Stomach (tissue), 4 donors: ENCODE results near the gene ATP13A3.

Experiments
- POLR2A ChIP-seq, 4 donors: fragments of 450-650 bp; IDR thresholded peaks; one replicate each; pipeline ENCODE4 v1.6.1; 2016; ENCODE audit warnings: antibody characterized with exemption in 4 of 4, control low read depth in 2 of 4, mild to moderate bottlenecking in 1 of 4, moderate library complexity in 1 of 4
- POLR2AphosphoS5 ChIP-seq, 3 donors: sonication (generic); formaldehyde crosslinking; IDR thresholded peaks; one replicate each; pipeline ENCODE4 v1.6.1; 2016; ENCODE audit warnings: antibody characterized with exemption in 3 of 3
- TF ChIP-seq, protein P1 (sequence below), 7 experiments: fragments of 450-650 bp in 4 of 7; fragments of 200-600 bp in 3 of 7; sonication (generic) in 3 of 7; IDR thresholded peaks; one replicate each; pipeline ENCODE4 v1.5.1; 2016 to 2019; ENCODE audit warnings: antibody characterized with exemption in 7 of 7, control low read depth in 2 of 7, mild to moderate bottlenecking in 1 of 7

DNA sequence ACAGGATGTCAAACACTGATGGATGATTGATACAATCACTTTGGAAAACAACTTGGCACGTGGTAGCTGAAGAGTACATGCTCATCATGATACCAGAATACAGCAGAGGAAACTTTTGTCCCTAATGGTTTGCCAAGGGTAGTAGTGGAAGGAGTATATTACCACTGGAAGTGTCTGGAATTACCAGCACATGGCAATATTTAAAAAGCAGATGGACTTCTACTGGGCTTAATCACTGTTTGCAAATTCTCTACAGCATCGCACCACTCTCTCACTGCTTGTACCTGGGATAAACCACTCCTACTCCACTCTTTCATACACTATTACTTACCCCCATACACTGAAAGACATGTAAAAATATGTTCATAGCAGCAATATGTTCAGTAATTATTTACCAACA lies 68.1 kb downstream of the ATP13A3 start:
- TF ChIP-seq, protein P1, sequence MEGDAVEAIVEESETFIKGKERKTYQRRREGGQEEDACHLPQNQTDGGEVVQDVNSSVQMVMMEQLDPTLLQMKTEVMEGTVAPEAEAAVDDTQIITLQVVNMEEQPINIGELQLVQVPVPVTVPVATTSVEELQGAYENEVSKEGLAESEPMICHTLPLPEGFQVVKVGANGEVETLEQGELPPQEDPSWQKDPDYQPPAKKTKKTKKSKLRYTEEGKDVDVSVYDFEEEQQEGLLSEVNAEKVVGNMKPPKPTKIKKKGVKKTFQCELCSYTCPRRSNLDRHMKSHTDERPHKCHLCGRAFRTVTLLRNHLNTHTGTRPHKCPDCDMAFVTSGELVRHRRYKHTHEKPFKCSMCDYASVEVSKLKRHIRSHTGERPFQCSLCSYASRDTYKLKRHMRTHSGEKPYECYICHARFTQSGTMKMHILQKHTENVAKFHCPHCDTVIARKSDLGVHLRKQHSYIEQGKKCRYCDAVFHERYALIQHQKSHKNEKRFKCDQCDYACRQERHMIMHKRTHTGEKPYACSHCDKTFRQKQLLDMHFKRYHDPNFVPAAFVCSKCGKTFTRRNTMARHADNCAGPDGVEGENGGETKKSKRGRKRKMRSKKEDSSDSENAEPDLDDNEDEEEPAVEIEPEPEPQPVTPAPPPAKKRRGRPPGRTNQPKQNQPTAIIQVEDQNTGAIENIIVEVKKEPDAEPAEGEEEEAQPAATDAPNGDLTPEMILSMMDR (IDR thresholded peaks at IDR 0.05): no peak
- TF ChIP-seq POLR2A (IDR thresholded peaks at IDR 0.05) (no peak), POLR2AphosphoS5 (IDR thresholded peaks at IDR 0.05) (no peak)
